DOHH2 (cell line): Measurements from ENCODE around the gene RPL29.

Source experiments
- H3F3A ChIP-seq: fragments of 200-600 bp; sonication (generic), shearing (Covaris generic); 2 replicates; pipeline ENCODE4 v1.6.0; 2016; ENCODE audit warnings: antibody characterized with exemption, mild to moderate bottlenecking; ENCODE audit not compliant: control insufficient read depth, insufficient read depth
- H3K27ac ChIP-seq: fragments of 200-600 bp; sonication (generic); 2 replicates; pipeline ENCODE4 v1.5.1; 2014; ENCODE audit warnings: low read depth, mild to moderate bottlenecking, low read length, moderate library complexity
- H3K27me3 ChIP-seq: fragments of 200-600 bp; sonication (generic); 2 replicates; pipeline ENCODE4 v1.6.1; 2014; ENCODE audit warnings: mild to moderate bottlenecking, low read length, mixed read lengths; ENCODE audit not compliant: control insufficient read depth
- H3K36me3 ChIP-seq: fragments of 200-600 bp; sonication (generic); 2 replicates; pipeline ENCODE4 v1.6.1; 2014; ENCODE audit warnings: mild to moderate bottlenecking, low read length, moderate library complexity, mixed read lengths; ENCODE audit not compliant: control insufficient read depth
- H3K4me1 ChIP-seq: fragments of 200-600 bp; sonication (generic); 2 replicates; pipeline ENCODE4 v1.6.1; 2014; ENCODE audit warnings: mild to moderate bottlenecking, low read length, mixed read lengths; ENCODE audit not compliant: control insufficient read depth
- H3K4me2 ChIP-seq: fragments of 200-600 bp; sonication (generic); 2 replicates; pipeline ENCODE4 v1.6.0; 2014; ENCODE audit warnings: mild to moderate bottlenecking, low read length, moderate library complexity
- H3K4me3 ChIP-seq: fragments of 200-600 bp; sonication (generic); 2 replicates; pipeline ENCODE4 v1.5.1; 2014; ENCODE audit warnings: mild to moderate bottlenecking, low read length, mixed read lengths
- H3K79me2 ChIP-seq: fragments of 200-600 bp; sonication (generic); 2 replicates; pipeline ENCODE4 v1.6.1; 2014; ENCODE audit warnings: mild to moderate bottlenecking, low read length, mixed read lengths; ENCODE audit not compliant: control insufficient read depth
- H3K9me2 ChIP-seq: fragments of 200-600 bp; sonication (generic); replicated peaks from 2 replicates; pipeline ENCODE4 v1.6.1; 2014; ENCODE audit warnings: mild to moderate bottlenecking, low read length, mixed read lengths; ENCODE audit not compliant: control insufficient read depth
- H3K9me3 ChIP-seq: fragments of 200-600 bp; sonication (generic); 2 replicates; pipeline ENCODE4 v1.6.1; 2014; ENCODE audit warnings: antibody characterized with exemption, low read length, mixed read lengths; ENCODE audit not compliant: control insufficient read depth, insufficient read depth
- H4K20me1 ChIP-seq: fragments of 200-600 bp; sonication (generic); 2 replicates; pipeline ENCODE4 v1.6.0; 2014; ENCODE audit warnings: low read depth, mild to moderate bottlenecking, antibody characterized with exemption, low read length, moderate library complexity; ENCODE audit not compliant: control insufficient read depth, insufficient read depth
- CTCF ChIP-seq: fragments of 200-600 bp; sonication (generic); IDR thresholded peaks from one replicate; pipeline ENCODE4 v1.5.1; 2014; ENCODE audit warnings: antibody characterized with exemption, mild to moderate bottlenecking, low read depth, low read length; ENCODE audit not compliant: poor library complexity, severe bottlenecking
- EZH2phosphoT487 ChIP-seq: fragments of 200-600 bp; sonication (generic); IDR thresholded peaks from 2 replicates; pipeline ENCODE4 v1.6.1; 2017; ENCODE audit warnings: borderline replicate concordance, mild to moderate bottlenecking, antibody characterized with exemption, low read length, moderate library complexity, mixed read lengths

The RPL29 gene

DNA sequence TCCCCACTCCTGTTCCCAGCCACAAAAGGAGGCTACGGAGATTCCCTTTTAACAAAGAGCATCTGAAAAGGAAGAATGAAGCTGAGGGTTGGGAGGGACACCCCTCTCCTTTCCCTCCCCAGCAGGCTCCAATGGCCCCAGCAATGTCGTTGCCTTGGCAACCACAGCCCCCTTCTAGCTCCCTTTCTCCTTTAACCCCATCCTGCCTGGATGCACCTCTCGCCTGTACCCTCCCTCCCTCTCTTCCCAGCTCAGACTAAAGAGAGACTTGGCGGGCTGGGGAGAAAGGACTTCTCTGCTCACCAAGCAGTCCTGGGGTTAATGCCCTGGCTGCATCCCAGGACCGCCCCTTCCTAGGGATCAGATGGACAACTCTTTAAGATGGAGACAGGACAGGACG lies 7.1 kb upstream of the RPL29 start:
- no peak for TF ChIP-seq EZH2phosphoT487
- TF ChIP-seq CTCF: no peak
- Histone ChIP-seq H3F3A (no peaks in the 10 kb centered on the region), H3K9me2 (no peaks in the 10 kb centered on the region), H3K79me2 (no peaks in the 10 kb centered on the region), H3K4me3 (no peak overlapping the region), H3K27me3 (peaks cover 17% of the 10 kb centered on the region), H3K27ac (no peak overlapping the region), H3K4me1 (peaks cover 10% of the 10 kb centered on the region), H3K4me2 (no peak overlapping the region), H3K9me3 (no peaks in the 10 kb centered on the region), H4K20me1 (no peaks in the 10 kb centered on the region), H3K36me3 (no peaks in the 10 kb centered on the region)

- TF ChIP-seq EZH2phosphoT487 (no peak), CTCF (peak; percentile 99)
- no peaks in the 10 kb centered on the region for H4K20me1 ChIP-seq
- H3K36me3 ChIP-seq: no peaks in the 10 kb centered on the region
- H3K9me3 ChIP-seq: no peaks in the 10 kb centered on the region
- H3K27ac ChIP-seq: no peak overlapping the region
- no peak overlapping the region for H3K4me3 ChIP-seq
- peaks cover 10% of the 10 kb centered on the region for H3K4me1 ChIP-seq
- no peaks in the 10 kb centered on the region for H3F3A ChIP-seq
- H3K79me2 ChIP-seq: no peaks in the 10 kb centered on the region
- no peaks in the 10 kb centered on the region for H3K9me2 ChIP-seq
- peak overlapping the region; percentile 28; the same call in 1 of the 2 replicates for H3K4me2 ChIP-seq
- peaks cover 14% of the 10 kb centered on the region for H3K27me3 ChIP-seq
Observed at GRCh38 chr3:52001443-52001974, 5.8 kb upstream of the RPL29 start.

DNA sequence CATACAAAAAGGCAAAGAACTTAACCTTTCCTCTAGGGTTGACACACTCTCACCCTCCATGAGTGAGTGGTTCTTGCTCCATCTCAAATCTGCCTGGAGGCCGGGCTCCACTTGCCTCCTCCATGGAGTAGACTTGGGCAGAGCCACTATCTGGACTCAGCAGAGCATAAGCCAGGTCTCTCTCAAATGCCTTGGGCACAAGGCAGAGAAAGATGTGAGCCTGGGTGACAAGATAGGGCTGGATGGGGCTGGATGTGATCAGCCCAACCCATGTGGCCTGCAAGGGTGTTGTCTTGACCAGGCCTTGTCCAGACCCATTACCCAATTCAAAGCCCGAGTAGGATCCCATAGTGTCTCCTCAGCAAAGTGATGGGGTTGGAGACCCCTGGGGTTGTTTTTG lies 4.2 kb upstream of the RPL29 start:
- no peaks in the 10 kb centered on the region for H3K9me2 ChIP-seq
- H3K79me2 ChIP-seq: peaks cover 9% of the 10 kb centered on the region
- peaks cover 15% of the 10 kb centered on the region for H3K4me1 ChIP-seq
- peaks cover 8% of the 10 kb centered on the region for H3K36me3 ChIP-seq
- no peak for TF ChIP-seq CTCF
- no peak for TF ChIP-seq EZH2phosphoT487
- H3K4me3 ChIP-seq: no peak overlapping the region
- H3F3A ChIP-seq: peaks cover 7% of the 10 kb centered on the region
- H3K27ac ChIP-seq: no peak overlapping the region
- H3K4me2 ChIP-seq: no peak overlapping the region
- H3K27me3 ChIP-seq: peaks cover 10% of the 10 kb centered on the region
- no peaks in the 10 kb centered on the region for H3K9me3 ChIP-seq
- 0 out of 2 replicates have a peak, but pooled peaks cover under 1% of the 10 kb centered on the region for H4K20me1 ChIP-seq
